Activated CD8-positive, alpha-beta memory T cell treated with anti-CD3 and anti-CD28 coated beads, Interleukin-2, amount 10 ng/mL, durations not matched to agents 7 days and 5 days (primary cell): ENCODE measurements around the gene ANKRD13B. TPM values are rescaled to one million over a fixed set of nuclear protein-coding genes. Genes with fewer than 3 reads are reported as not detected.
A peak's percentile ranks its signal among the peaks of the same experiment; 100 is the strongest.

Source experiments
- ATAC-seq: fragments of 150-1000 bp; cut with Tn5 transposase; one replicate; pipeline ENCODE4 v1.10.0; 2021; ENCODE audit warnings: moderate library complexity
- CTCF ChIA-PET: fragments of 350-600 bp; sonication (Branson Sonifier 250); formaldehyde crosslinking; loops from one replicate; lab custom pipeline; 2021; ENCODE audit warnings: antibody characterized with exemption; lab: Charles Lee
- DNase-seq: peaks from one replicate; pipeline ENCODE4 v3.0.0-alpha.2; 2020
- H3K27ac Mint-ChIP-seq: one replicate; pipeline ENCODE4 v1.8.0; 2021; ENCODE audit warnings: mild to moderate bottlenecking, mixed read lengths
- H3K27me3 Mint-ChIP-seq: one replicate; pipeline ENCODE4 v1.8.0; 2021; ENCODE audit warnings: mixed read lengths
- H3K36me3 Mint-ChIP-seq: one replicate; pipeline ENCODE4 v1.8.0; 2021; ENCODE audit warnings: mild to moderate bottlenecking, mixed read lengths
- H3K4me1 Mint-ChIP-seq: one replicate; pipeline ENCODE4 v1.8.0; 2021; ENCODE audit warnings: mixed read lengths
- H3K4me3 Mint-ChIP-seq: one replicate; pipeline ENCODE4 v1.8.0; 2021; ENCODE audit warnings: mild to moderate bottlenecking, moderate library complexity, mixed read lengths
- H3K9me3 Mint-ChIP-seq: one replicate; pipeline ENCODE4 v1.8.0; 2022; ENCODE audit warnings: low read depth, mixed read lengths
- total RNA-seq, 2 experiments: library from RNA; stranded (reverse); gene quantifications; one replicate each; pipeline ENCODE4 v1.2.3, GENCODE V29; 2021

The ANKRD13B gene
- total RNA-seq, 2 experiments from 2014 or later: 15.6 to 20.1 TPM

- DNase-seq: peak; percentile 57
- peaks cover 22% of the 10 kb centered on the region for H3K36me3 Mint-ChIP-seq
- peaks cover 60% of the 10 kb centered on the region for H3K4me1 Mint-ChIP-seq
- peak overlapping the region; percentile 27 for H3K27ac Mint-ChIP-seq
- no peak for ATAC-seq
- H3K27me3 Mint-ChIP-seq: no peaks in the 10 kb centered on the region
- H3K4me3 Mint-ChIP-seq: no peak overlapping the region
- CTCF ChIA-PET: interaction anchor here (1.4 to 7.7 kb wide), 3 partner anchors 30 to 55 kb away, joined by 3 to 46 read pairs (median 4); no protein-coding TSS in a partner anchor
- H3K9me3 Mint-ChIP-seq: no peaks in the 10 kb centered on the region
Observed at GRCh38 chr17:29561554-29562517, 31.1 kb upstream of the ANKRD13B start.

- no peak for DNase-seq
- no peaks in the 10 kb centered on the region for H3K9me3 Mint-ChIP-seq
- no peak overlapping the region for H3K27ac Mint-ChIP-seq
- H3K27me3 Mint-ChIP-seq: no peaks in the 10 kb centered on the region
- CTCF ChIA-PET: interaction anchor here (1.4 to 7.7 kb wide), 2 partner anchors 29 to 54 kb away, joined by 3 to 46 read pairs; no protein-coding TSS in a partner anchor
- peaks cover 52% of the 10 kb centered on the region for H3K4me1 Mint-ChIP-seq
- peaks cover 22% of the 10 kb centered on the region for H3K36me3 Mint-ChIP-seq
- H3K4me3 Mint-ChIP-seq: no peak overlapping the region
- no peak for ATAC-seq
Observed at GRCh38 chr17:29562615-29563014, 30.3 kb upstream of the ANKRD13B start.

DNA sequence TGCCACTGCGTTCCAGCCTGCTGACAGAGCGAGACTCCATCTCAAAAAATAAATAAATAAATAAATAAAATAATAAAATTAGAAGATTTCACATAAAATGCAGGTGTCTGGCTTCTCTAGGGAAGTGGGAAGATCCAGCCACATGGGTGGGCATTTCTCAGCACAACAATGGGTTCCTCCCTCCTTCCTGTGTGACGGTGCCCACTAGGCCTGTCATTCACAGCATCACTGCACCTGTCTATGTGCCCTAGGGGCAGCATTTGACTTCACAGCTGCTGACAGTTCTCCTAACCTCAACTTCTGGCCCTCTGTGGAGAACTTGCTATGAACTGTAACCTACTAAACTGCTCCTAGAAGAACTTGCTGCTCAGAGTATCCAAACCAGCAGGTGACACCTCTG, 29.1 kb upstream of the ANKRD13B start:
- CTCF ChIA-PET: interaction anchor here (0.6 to 7.7 kb wide), 3 partner anchors 28 to 368 kb away, joined by 3 to 46 read pairs (median 3); no protein-coding TSS in a partner anchor
- DNase-seq (peak; percentile 42), ATAC-seq (no peak)
- Mint-ChIP-seq H3K36me3 (peaks cover 22% of the 10 kb centered on the region), H3K4me1 (peaks cover 42% of the 10 kb centered on the region), H3K9me3 (no peaks in the 10 kb centered on the region), H3K4me3 (peak overlapping the region; percentile 3), H3K27me3 (no peaks in the 10 kb centered on the region), H3K27ac (no peak overlapping the region)

DNA sequence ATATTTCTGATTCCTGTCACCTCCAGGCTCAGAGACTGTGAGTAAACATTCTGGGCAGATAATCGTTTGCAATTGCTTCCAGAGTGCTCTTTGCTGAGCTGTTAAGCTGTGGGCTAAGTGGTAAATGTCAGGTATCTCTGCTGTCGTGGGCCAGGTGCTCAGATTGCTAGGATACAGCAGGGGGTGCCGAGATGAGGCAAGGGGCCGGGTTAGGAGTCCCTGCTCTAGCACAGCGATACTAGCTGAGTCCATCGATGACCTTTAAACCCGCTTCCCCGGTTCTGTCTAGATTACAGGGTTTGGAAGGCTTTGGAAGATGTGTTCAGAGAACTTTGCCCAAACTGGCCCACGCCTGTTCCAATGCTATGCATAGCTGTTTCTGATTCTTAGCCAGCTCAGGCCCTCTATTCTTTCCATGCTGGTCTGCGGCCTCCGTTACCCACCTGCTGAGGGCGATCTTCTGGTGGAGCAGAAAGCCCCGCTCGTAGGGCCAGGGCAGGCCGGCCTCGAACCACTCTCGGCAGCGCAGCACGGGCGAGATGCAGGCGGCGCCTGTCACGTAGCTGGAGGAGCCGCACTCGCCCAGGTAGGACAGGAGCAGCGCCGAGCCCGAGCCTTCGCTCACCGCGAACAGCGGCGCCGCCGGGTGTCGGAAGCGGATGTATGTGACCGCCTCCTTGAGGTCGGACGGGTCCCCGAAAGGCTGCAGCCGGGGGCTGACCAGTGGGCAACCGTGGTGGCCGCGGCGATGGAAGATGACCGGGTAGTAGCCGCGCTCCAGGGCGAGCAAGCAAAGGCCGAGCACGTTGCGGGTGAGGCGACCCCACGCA, 27.1 kb upstream of the ANKRD13B start:
- peak; percentile 21 for ATAC-seq
- Mint-ChIP-seq H3K4me3 (peak overlapping the region; percentile 95), H3K36me3 (peaks cover 21% of the 10 kb centered on the region), H3K27ac (peak overlapping the region; percentile 95), H3K4me1 (peaks cover 46% of the 10 kb centered on the region), H3K27me3 (no peaks in the 10 kb centered on the region), H3K9me3 (no peaks in the 10 kb centered on the region)
- CTCF ChIA-PET: interaction anchor here (0.6 to 24.4 kb wide), 16 partner anchors 8 to 493 kb away, joined by 3 to 458 read pairs (median 4); partner anchors contain the start of gene CORO6
- peak; percentile 81 for DNase-seq

GRCh38 chr17:29566473-29567303, 26.2 kb upstream of the ANKRD13B start, which contains the start of gene ABHD15:
Gene ABHD15 (minus strand): TSS chr17:29567037. CDS start chr17:29566966, 71 bp downstream.
- Mint-ChIP-seq H3K36me3 (peaks cover 21% of the 10 kb centered on the region), H3K9me3 (no peaks in the 10 kb centered on the region), H3K27me3 (no peaks in the 10 kb centered on the region), H3K4me1 (peaks cover 44% of the 10 kb centered on the region), H3K27ac (peak within 1 kb of the TSS; percentile 95), H3K4me3 (peak within 1 kb of the TSS; percentile 95)
- DNase-seq (peak; percentile 78), ATAC-seq (peak; percentile 48)
- CTCF ChIA-PET: interaction anchor here (0.6 to 24.4 kb wide), 17 partner anchors 9 to 418 kb away, joined by 3 to 458 read pairs (median 5); partner anchors contain the start of gene CORO6

- Mint-ChIP-seq H3K4me3 (peak overlapping the region; percentile 95), H3K9me3 (no peaks in the 10 kb centered on the region), H3K36me3 (peaks cover 17% of the 10 kb centered on the region), H3K27ac (peak overlapping the region; percentile 90), H3K4me1 (peaks cover 38% of the 10 kb centered on the region), H3K27me3 (no peaks in the 10 kb centered on the region)
- peak; percentile 8 for ATAC-seq
- CTCF ChIA-PET: interaction anchor here (0.6 to 24.4 kb wide), 13 partner anchors 8 to 418 kb away, joined by 3 to 458 read pairs (median 8); partner anchors contain the start of gene CORO6
- DNase-seq: no peak
Observed at GRCh38 chr17:29567304-29567553, 25.7 kb upstream of the ANKRD13B start.

DNA sequence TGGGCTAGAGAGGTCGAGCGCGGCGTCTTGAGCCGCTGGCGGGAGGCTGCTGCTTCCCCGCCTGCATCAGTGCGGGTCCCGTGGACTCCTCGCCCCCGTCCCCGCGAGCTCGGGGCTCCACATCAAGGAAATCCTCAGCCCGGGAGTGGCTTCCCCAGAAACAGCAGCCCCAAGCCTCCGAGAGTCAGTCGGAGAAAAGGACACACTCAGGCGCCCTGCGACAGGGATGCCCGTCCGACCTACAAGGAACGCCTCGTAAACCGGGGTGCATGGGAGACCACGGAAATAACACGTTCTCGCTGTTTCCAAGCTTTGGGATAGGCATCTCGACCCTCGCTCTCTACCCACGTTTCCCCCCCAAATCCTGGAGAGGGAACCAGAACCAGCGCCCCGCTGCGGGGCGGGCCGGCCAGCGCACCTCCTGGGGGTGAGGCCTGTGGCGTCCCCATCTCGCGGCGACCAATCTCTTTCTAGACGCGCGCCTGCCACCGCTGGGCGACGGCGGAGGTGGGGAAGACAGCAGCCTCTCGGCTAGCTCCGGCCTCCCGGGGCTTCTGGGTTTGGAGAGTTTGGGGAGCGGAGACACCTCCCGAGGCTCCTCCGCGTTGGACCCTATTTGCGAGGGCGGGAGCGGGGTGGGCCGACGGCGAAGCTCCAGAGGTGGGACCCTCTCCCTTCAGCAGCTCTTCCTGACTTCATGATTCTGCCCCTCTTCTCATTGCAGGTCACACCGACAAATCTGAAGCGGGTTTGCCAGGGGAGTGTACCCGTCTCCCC, 25.2 kb upstream of the ANKRD13B start:
- ATAC-seq (peak; percentile 67), DNase-seq (peak; percentile 90)
- Mint-ChIP-seq H3K9me3 (no peaks in the 10 kb centered on the region), H3K27ac (peak overlapping the region; percentile 91), H3K4me1 (peaks cover 33% of the 10 kb centered on the region), H3K36me3 (peaks cover 14% of the 10 kb centered on the region), H3K4me3 (peak overlapping the region; percentile 95), H3K27me3 (no peaks in the 10 kb centered on the region)
- CTCF ChIA-PET: interaction anchor here (0.6 to 24.4 kb wide), 16 partner anchors 8 to 419 kb away, joined by 3 to 458 read pairs (median 4); partner anchors contain the start of genes CORO6, MYO18A and TAOK1

- CTCF ChIA-PET: interaction anchor here (0.7 to 24.4 kb wide), 13 partner anchors 11 to 389 kb away, joined by 3 to 458 read pairs (median 4); partner anchors contain the start of genes CORO6, MYO18A and TAOK1
- peak within 1 kb of the TSS; percentile 95 for H3K4me3 Mint-ChIP-seq
- ATAC-seq: peak; percentile 61
- no peaks in the 10 kb centered on the region for H3K9me3 Mint-ChIP-seq
- peak within 1 kb of the TSS; percentile 91 for H3K27ac Mint-ChIP-seq
- peaks cover 29% of the 10 kb centered on the region for H3K4me1 Mint-ChIP-seq
- no peaks in the 10 kb centered on the region for H3K27me3 Mint-ChIP-seq
- DNase-seq: peak; percentile 92
- H3K36me3 Mint-ChIP-seq: peaks cover 10% of the 10 kb centered on the region
Observed at GRCh38 chr17:29568331-29569244, 24.3 kb upstream of the ANKRD13B start, which contains the start of gene TP53I13. Gene TP53I13 (plus strand): TSS chr17:29568701. CDS start chr17:29568759, 58 bp downstream.

DNA sequence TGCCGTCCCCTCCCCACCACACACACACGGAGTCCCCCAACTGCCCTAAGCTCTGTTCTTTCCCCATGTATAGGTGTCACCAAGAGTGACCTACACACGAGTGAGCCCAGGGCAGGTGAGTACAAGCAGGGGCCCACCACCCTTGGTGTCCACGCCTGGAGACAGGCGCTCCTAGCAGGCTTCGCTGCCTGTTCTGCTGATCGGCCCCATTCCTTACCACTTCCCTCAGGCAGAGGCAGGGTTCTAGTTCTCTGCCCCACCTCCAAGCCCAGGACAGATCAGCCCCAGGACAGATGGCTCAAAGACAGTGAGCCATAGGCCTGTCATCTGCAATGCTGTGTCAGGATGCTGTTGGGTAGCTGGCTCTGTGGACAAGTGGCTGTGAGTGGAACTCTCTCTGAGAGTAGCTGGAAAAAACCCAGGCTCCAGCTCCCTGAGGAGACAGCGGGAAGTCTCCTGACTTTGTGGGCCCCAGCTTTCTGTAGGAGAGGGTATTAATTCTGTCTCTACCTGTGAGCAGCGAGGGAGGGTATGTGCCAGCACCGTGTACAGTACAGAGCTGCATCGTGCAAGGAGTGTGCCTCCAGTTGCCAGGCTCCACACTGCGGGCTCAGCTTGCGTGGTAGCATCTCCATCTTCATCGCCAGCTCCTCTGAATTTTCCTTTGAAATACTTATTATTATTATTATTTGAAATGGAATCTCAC, 23.5 kb upstream of the ANKRD13B start:
- DNase-seq (no peak), ATAC-seq (no peak)
- H3K27ac Mint-ChIP-seq: peak overlapping the region; percentile 64
- peaks cover 22% of the 10 kb centered on the region for H3K4me1 Mint-ChIP-seq
- H3K36me3 Mint-ChIP-seq: peaks cover 10% of the 10 kb centered on the region
- H3K4me3 Mint-ChIP-seq: peak overlapping the region; percentile 95
- CTCF ChIA-PET: interaction anchor here (1.2 to 24.4 kb wide), 7 partner anchors 13 to 199 kb away, joined by 3 to 458 read pairs (median 38); partner anchors contain the start of genes ANKRD13B and CORO6
- no peaks in the 10 kb centered on the region for H3K27me3 Mint-ChIP-seq
- no peaks in the 10 kb centered on the region for H3K9me3 Mint-ChIP-seq

GRCh38 chr17:29570521-29570920, 22.4 kb upstream of the ANKRD13B start:
- ATAC-seq (no peak), DNase-seq (peak; percentile 36)
- peak overlapping the region; percentile 8 for H3K4me3 Mint-ChIP-seq
- CTCF ChIA-PET: interaction anchor here (0.7 to 24.4 kb wide), 7 partner anchors 11 to 200 kb away, joined by 3 to 458 read pairs (median 8); partner anchors contain the start of genes ANKRD13B and CORO6
- peaks cover 15% of the 10 kb centered on the region for H3K4me1 Mint-ChIP-seq
- H3K27me3 Mint-ChIP-seq: no peaks in the 10 kb centered on the region
- H3K27ac Mint-ChIP-seq: no peak overlapping the region
- H3K9me3 Mint-ChIP-seq: no peaks in the 10 kb centered on the region
- H3K36me3 Mint-ChIP-seq: peaks cover 12% of the 10 kb centered on the region
